Measurements from ENCODE around the gene OR14A2. TPM values are rescaled to one million over a fixed set of nuclear protein-coding genes. Genes with fewer than 3 reads are reported as not detected.
"Not testable (repeated sequence)": the region's sequence is repeated elsewhere in the genome, so short reads cannot be mapped to it uniquely, and the experiment has no call there.

Gene OR14A2
- total RNA-seq, 2 experiments from 2014 or later, result not detected

- H3K9me3 Mint-ChIP-seq, result no peaks in the 10 kb centered on the region
- H3K27me3 Mint-ChIP-seq, result no peaks in the 10 kb centered on the region
- H3K36me3 Mint-ChIP-seq (ENCODE audit: low read depth), result no peaks in the 10 kb centered on the region
- no peak overlapping the region for H3K4me3 Mint-ChIP-seq
- CTCF ChIA-PET, result no interaction called here
- no peak for DNase-seq
- no peak overlapping the region for H3K27ac Mint-ChIP-seq
- POLR2A ChIA-PET, result no interaction called here
- H3K4me1 Mint-ChIP-seq, result no peaks in the 10 kb centered on the region
Measured at GRCh38 chr1:247713753-247714152, 34.2 kb downstream of the OR14A2 start.

- H3K4me3 Mint-ChIP-seq, result not testable (repeated sequence)
Measured at GRCh38 chr1:247710681-247711080, 37.3 kb downstream of the OR14A2 start.

GRCh38 chr1:247701338-247701737, 46.6 kb downstream of the OR14A2 start:
- Mint-ChIP-seq H3K27ac (no peak overlapping the region), H3K4me1 (no peaks in the 10 kb centered on the region), H3K4me3 (no peak overlapping the region), H3K27me3 (no peaks in the 10 kb centered on the region), H3K36me3 (ENCODE audit: low read depth) (no peaks in the 10 kb centered on the region), H3K9me3 (peaks cover 7% of the 10 kb centered on the region)
- no peak for DNase-seq
- ChIA-PET POLR2A (no interaction called here), CTCF (no interaction called here)

More at GRCh38 chr1:247710681-247711080, 37.3 kb downstream of the OR14A2 start:
- CTCF ChIA-PET; H3K4me1 Mint-ChIP-seq; H3K9me3 Mint-ChIP-seq; H3K27ac Mint-ChIP-seq; H3K36me3 Mint-ChIP-seq (ENCODE audit: low read depth); H3K27me3 Mint-ChIP-seq; DNase-seq; POLR2A ChIA-PET: not testable (repeated sequence)

GRCh38 chr1:247681288-247681897, 66.5 kb downstream of the OR14A2 start:
- ChIA-PET CTCF (no interaction called here), POLR2A (no interaction called here)
- H3K36me3 Mint-ChIP-seq (ENCODE audit: low read depth), result no peaks in the 10 kb centered on the region
- DNase-seq, result peak; percentile 53
- H3K4me3 Mint-ChIP-seq, result no peak overlapping the region
- no peaks in the 10 kb centered on the region for H3K9me3 Mint-ChIP-seq
- no peaks in the 10 kb centered on the region for H3K4me1 Mint-ChIP-seq
- H3K27me3 Mint-ChIP-seq, result peaks cover 2% of the 10 kb centered on the region
- H3K27ac Mint-ChIP-seq, result no peak overlapping the region

GRCh38 chr1:247680171-247680570, 67.8 kb downstream of the OR14A2 start:
- no peaks in the 10 kb centered on the region for H3K9me3 Mint-ChIP-seq
- POLR2A ChIA-PET, result no interaction called here
- H3K4me1 Mint-ChIP-seq, result no peaks in the 10 kb centered on the region
- no peak for DNase-seq
- no peak overlapping the region for H3K4me3 Mint-ChIP-seq
- H3K27ac Mint-ChIP-seq, result no peak overlapping the region
- CTCF ChIA-PET, result no interaction called here
- H3K27me3 Mint-ChIP-seq, result peaks cover 2% of the 10 kb centered on the region
- no peaks in the 10 kb centered on the region for H3K36me3 Mint-ChIP-seq (ENCODE audit: low read depth)

GRCh38 chr1:247679639-247680038, 68.3 kb downstream of the OR14A2 start, which contains the start of gene OR13G1:
Gene OR13G1 (minus strand): TSS chr1:247679739. CDS start chr1:247673041, 6,698 bp downstream.
- POLR2A ChIA-PET, result no interaction called here

More at GRCh38 chr1:247679639-247680038, 68.3 kb downstream of the OR14A2 start, which contains the start of gene OR13G1:
- no peaks in the 10 kb centered on the region for H3K36me3 Mint-ChIP-seq (ENCODE audit: low read depth)
- no peak for DNase-seq
- no peaks in the 10 kb centered on the region for H3K9me3 Mint-ChIP-seq
- no peaks in the 10 kb centered on the region for H3K4me1 Mint-ChIP-seq
- peaks cover 2% of the 10 kb centered on the region for H3K27me3 Mint-ChIP-seq
- H3K27ac Mint-ChIP-seq, result no peak within 1 kb of the TSS
- H3K4me3 Mint-ChIP-seq, result no peak within 1 kb of the TSS
- CTCF ChIA-PET, result no interaction called here

Other genes starting within 250 kb of the OR14A2 start
- gene OR2C3, start 211.7 kb downstream of the OR14A2 start, total RNA-seq, result not detected
- not detected for gene GCSAML, start 199.0 kb downstream of the OR14A2 start, total RNA-seq
- gene OR2G2, start 159.8 kb downstream of the OR14A2 start, total RNA-seq, result not detected
- not detected for gene OR2G3, start 142.6 kb downstream of the OR14A2 start, total RNA-seq
- not detected for gene OR13G1, start 68.4 kb downstream of the OR14A2 start, total RNA-seq
- not detected for gene OR6F1, start 31.5 kb downstream of the OR14A2 start, total RNA-seq
- not detected for gene OR14K1, start 9.5 kb downstream of the OR14A2 start, total RNA-seq
- gene OR1C1, start 12.4 kb upstream of the OR14A2 start, total RNA-seq, result not detected
- gene OR14A16, start 76.0 kb upstream of the OR14A2 start, total RNA-seq, result not detected
- gene OR11L1, start 93.8 kb upstream of the OR14A2 start, total RNA-seq, result not detected
- under 1 TPM; 0.69 to 0.79 TPM for gene TRIM58, start 109.0 kb upstream of the OR14A2 start, total RNA-seq
- gene OR2W3, start 147.4 kb upstream of the OR14A2 start, total RNA-seq, result under 1 TPM; 0.37 to 0.79 TPM
- under 1 TPM; 0.21 to 0.22 TPM for gene OR2T8, start 172.1 kb upstream of the OR14A2 start, total RNA-seq
- not detected for gene OR2AJ1, start 176.7 kb upstream of the OR14A2 start, total RNA-seq
- under 1 TPM in 1 of 2 experiments, not detected in 1; 0.29 TPM for gene OR2L8, start 200.7 kb upstream of the OR14A2 start, total RNA-seq
- not detected for gene OR2AK2, start 217.1 kb upstream of the OR14A2 start, total RNA-seq